Progenitor cell of endocrine pancreas (in vitro differentiated cells): ENCODE results near the gene DPP6. TPM values are rescaled to one million over a fixed set of nuclear protein-coding genes. Genes with fewer than 3 reads are reported as not detected.

Source experiments
- DNase-seq: peaks from one replicate; pipeline ENCODE4 v3.0.0; 2021; ENCODE audit warnings: low spot score; ENCODE audit not compliant: unreplicated experiment
- H3K27ac Mint-ChIP-seq: 2 replicates; pipeline ENCODE4 v1.8.0; 2021; ENCODE audit warnings: mild to moderate bottlenecking, moderate library complexity, mixed read lengths
- H3K27me3 Mint-ChIP-seq: 2 replicates; pipeline ENCODE4 v1.8.0; 2021; ENCODE audit warnings: mixed read lengths
- H3K36me3 Mint-ChIP-seq: 2 replicates; pipeline ENCODE4 v1.8.0; 2022; ENCODE audit warnings: mixed read lengths; ENCODE audit not compliant: insufficient read depth
- H3K4me1 Mint-ChIP-seq: 2 replicates; pipeline ENCODE4 v1.8.0; 2021; ENCODE audit warnings: low read depth, mixed read lengths
- H3K4me3 Mint-ChIP-seq: 2 replicates; pipeline ENCODE4 v1.8.0; 2021; ENCODE audit warnings: low read depth, mild to moderate bottlenecking, moderate library complexity, mixed read lengths
- H3K9me3 Mint-ChIP-seq: 2 replicates; pipeline ENCODE4 v1.8.0; 2021; ENCODE audit warnings: low read depth, mixed read lengths
- total RNA-seq: library from RNA; stranded (reverse); gene quantifications from 2 replicates; pipeline ENCODE4 v1.2.1, GENCODE V29; 2021
- TF ChIP-seq, protein P1 (sequence below): fragments of 200-600 bp; sonication (generic); IDR thresholded peaks from one replicate; pipeline ENCODE4 v1.5.0; 2021; ENCODE audit warnings: antibody characterized with exemption, mild to moderate bottlenecking; ENCODE audit not compliant: unreplicated experiment

DPP6 gene
- total RNA-seq, 1 donor from 2014 or later: 13.4 TPM

DNA sequence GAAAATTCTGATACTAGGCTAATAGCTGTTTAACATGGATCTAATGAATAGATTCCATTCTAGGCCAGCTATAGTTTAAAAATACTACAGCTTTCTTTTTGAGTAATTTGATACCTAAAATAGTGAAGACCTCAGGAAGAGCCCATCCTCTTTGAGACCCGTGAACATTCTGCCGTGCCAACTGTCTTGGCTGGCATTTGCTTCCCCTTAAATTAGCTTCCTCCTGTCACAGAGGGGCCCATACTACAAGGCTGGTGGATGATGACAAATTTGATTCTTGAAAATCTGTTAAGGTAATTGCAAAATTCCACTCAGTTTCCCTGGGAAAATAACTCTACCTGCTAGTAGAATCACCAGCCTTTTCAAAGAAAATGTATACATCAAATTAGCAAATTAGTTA, 385.0 kb downstream of the DPP6 start:
- H3K9me3 Mint-ChIP-seq: no peaks in the 10 kb centered on the region
- H3K27me3 Mint-ChIP-seq: no peaks in the 10 kb centered on the region
- DNase-seq: no peak
- TF ChIP-seq, protein P1, sequence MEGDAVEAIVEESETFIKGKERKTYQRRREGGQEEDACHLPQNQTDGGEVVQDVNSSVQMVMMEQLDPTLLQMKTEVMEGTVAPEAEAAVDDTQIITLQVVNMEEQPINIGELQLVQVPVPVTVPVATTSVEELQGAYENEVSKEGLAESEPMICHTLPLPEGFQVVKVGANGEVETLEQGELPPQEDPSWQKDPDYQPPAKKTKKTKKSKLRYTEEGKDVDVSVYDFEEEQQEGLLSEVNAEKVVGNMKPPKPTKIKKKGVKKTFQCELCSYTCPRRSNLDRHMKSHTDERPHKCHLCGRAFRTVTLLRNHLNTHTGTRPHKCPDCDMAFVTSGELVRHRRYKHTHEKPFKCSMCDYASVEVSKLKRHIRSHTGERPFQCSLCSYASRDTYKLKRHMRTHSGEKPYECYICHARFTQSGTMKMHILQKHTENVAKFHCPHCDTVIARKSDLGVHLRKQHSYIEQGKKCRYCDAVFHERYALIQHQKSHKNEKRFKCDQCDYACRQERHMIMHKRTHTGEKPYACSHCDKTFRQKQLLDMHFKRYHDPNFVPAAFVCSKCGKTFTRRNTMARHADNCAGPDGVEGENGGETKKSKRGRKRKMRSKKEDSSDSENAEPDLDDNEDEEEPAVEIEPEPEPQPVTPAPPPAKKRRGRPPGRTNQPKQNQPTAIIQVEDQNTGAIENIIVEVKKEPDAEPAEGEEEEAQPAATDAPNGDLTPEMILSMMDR: no peak
- no peak overlapping the region for H3K4me3 Mint-ChIP-seq
- peaks cover 6% of the 10 kb centered on the region for H3K4me1 Mint-ChIP-seq
- no peaks in the 10 kb centered on the region for H3K36me3 Mint-ChIP-seq
- no peak overlapping the region for H3K27ac Mint-ChIP-seq

DNA sequence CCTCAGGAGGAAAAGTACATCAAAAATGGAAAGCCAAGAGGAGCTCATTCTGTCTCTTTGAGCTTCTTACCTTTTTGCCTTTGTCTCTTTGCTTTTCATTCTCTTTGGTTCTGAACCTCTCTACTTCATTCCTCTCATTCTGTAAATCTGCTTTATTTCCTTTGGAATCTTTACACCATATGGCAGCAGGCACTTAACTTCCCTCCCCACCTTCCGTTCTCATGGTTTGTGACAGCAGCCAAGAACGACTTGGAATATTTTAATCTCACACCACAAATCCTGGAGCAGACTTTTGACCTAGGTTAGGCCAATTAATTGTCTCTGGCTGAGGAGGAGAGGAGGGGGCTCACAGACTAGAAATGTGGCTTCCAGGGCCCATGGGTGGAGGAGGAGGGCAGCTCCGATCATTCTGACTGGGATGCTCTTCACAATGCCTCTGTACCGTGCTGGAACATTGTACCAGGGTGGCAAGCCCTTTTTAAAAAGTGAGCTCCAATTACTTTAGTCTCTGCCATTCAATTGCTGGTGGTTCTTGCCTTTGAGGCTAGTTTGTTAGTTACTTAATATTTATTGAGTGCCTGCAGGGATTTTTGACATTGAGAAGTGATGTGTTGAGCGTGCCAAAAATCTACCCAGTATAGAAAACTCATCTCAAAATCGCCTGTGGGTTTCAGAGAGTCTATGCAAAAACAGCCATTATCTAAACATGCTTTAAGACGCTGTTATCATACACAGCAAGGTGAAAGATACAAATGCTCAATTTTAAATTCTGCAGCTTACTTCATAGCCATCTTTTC, 386.6 kb downstream of the DPP6 start:
- TF ChIP-seq, protein P1: no peak
- no peaks in the 10 kb centered on the region for H3K9me3 Mint-ChIP-seq
- H3K4me3 Mint-ChIP-seq: no peak overlapping the region
- peaks cover 3% of the 10 kb centered on the region for H3K4me1 Mint-ChIP-seq
- DNase-seq: no peak
- no peak overlapping the region for H3K27ac Mint-ChIP-seq
- no peaks in the 10 kb centered on the region for H3K27me3 Mint-ChIP-seq
- no peaks in the 10 kb centered on the region for H3K36me3 Mint-ChIP-seq

DNA sequence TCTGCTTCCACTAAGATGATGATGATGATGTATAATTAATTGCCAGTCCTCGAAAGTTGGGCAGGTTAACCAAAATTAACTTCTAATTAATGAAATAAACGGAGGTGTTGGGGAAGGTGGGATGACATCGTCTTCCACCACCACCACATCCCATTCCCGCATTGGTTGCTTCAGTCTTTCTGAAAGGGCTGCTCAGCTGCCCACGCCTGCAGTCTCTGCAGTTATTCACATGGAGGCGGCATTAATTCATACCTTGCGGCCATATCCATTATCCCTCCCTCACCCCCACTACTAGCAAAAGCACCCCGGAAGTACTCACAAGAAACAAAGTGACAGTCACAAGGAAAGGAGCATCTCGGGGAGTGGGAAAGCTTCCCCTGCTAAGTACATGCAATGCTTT, 387.9 kb downstream of the DPP6 start:
- no peak for DNase-seq
- Mint-ChIP-seq H3K4me1 (no peaks in the 10 kb centered on the region), H3K27ac (no peak overlapping the region), H3K4me3 (no peak overlapping the region), H3K9me3 (no peaks in the 10 kb centered on the region), H3K36me3 (no peaks in the 10 kb centered on the region), H3K27me3 (no peaks in the 10 kb centered on the region)
- TF ChIP-seq, protein P1: no peak

DNA sequence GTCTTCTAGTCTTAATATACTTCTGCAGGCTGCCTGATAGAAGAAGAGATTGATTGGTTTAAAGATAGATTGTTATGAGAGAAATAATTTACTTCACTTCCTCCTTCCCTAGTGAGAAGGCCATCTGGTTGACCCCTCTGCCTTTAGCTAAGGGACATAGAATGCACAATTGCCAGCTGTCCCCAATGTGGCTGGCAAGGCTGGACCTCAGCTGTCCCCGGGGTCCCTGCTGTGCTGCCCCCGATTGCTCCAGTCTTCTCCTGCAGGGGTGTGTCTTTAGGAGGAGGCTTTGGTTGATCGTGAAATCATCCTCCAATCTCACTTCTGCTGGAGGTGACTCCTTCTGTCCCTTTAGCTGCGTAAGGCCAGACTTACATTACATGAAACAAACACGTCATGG, 388.5 kb downstream of the DPP6 start:
- TF ChIP-seq, protein P1: no peak
- no peaks in the 10 kb centered on the region for H3K27me3 Mint-ChIP-seq
- DNase-seq: no peak
- H3K9me3 Mint-ChIP-seq: peaks cover 4% of the 10 kb centered on the region
- no peaks in the 10 kb centered on the region for H3K4me1 Mint-ChIP-seq
- H3K27ac Mint-ChIP-seq: no peak overlapping the region
- peaks cover 4% of the 10 kb centered on the region for H3K36me3 Mint-ChIP-seq
- no peak overlapping the region for H3K4me3 Mint-ChIP-seq

DNA sequence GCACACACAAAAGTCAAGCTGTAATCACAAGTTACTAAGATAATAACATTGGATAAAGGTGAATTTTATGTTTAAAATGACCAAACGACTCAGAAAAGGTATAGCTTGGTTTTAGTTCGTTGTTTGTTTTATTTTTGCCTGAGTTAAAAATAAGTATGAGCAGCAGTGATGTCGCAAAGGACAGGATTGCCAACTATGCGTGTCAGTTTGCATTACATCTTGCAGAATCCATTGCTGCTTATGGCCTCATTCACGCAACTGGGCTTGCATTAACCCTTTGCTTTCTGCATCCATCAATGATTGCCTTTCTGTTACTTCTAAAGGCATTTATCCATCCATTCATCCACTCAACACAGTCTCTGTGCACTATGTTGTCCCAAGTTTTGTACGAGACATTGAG, 389.6 kb downstream of the DPP6 start:
- TF ChIP-seq, protein P1: no peak
- no peak for DNase-seq
- H3K27ac Mint-ChIP-seq: no peak overlapping the region
- H3K9me3 Mint-ChIP-seq: peaks cover 12% of the 10 kb centered on the region
- H3K4me3 Mint-ChIP-seq: no peak overlapping the region
- no peaks in the 10 kb centered on the region for H3K27me3 Mint-ChIP-seq
- no peaks in the 10 kb centered on the region for H3K4me1 Mint-ChIP-seq
- H3K36me3 Mint-ChIP-seq: peaks cover 10% of the 10 kb centered on the region
